ENCODE data around the gene CTDSP1.

DNA sequence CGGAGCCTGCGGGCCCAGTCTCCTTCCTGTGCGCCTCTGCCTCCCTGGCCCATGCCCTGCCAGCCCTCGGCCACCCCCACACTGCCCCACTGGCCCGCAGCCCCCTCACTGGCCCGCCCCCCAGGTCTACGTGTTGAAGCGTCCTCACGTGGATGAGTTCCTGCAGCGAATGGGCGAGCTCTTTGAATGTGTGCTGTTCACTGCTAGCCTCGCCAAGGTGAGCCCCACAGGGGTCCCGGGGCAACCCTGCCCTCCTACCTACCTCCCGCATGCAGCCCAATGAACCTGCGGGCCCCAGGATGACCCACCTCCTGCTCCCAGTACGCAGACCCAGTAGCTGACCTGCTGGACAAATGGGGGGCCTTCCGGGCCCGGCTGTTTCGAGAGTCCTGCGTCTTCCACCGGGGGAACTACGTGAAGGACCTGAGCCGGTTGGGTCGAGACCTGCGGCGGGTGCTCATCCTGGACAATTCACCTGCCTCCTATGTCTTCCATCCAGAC, 3.3 kb downstream of the CTDSP1 start:
- no peak for TF ChIP-seq POLR2AphosphoS5 (IDR thresholded peaks at IDR 0.05; ENCODE audit: low read depth, low read length)
- TF ChIP-seq POLR2A (IDR thresholded peaks at IDR 0.05; ENCODE audit: low read depth, low read length) = no peak
